ENCODE data around the gene CA10.

Gene CA10

GRCh38 chr17:51647826-51648225 lies 510.7 kb downstream of the CA10 start:
- H3K4me3 ChIP-seq (ENCODE audit: low read length) = no peak overlapping the region
- DNase-seq (ENCODE audit: low read depth, low spot score) = no peak

GRCh38 chr17:51647067-51647466 lies 511.4 kb downstream of the CA10 start:
- DNase-seq (ENCODE audit: low read depth, low spot score) = no peak
- H3K4me3 ChIP-seq (ENCODE audit: low read length) = no peak overlapping the region

GRCh38 chr17:51646539-51646938 lies 512.0 kb downstream of the CA10 start:
- H3K4me3 ChIP-seq (ENCODE audit: low read length) = no peak overlapping the region
- DNase-seq (ENCODE audit: low read depth, low spot score) = no peak

GRCh38 chr17:51645056-51645455 lies 513.5 kb downstream of the CA10 start:
- DNase-seq (ENCODE audit: low read depth, low spot score) = no peak
- no peak overlapping the region for H3K4me3 ChIP-seq (ENCODE audit: low read length)

GRCh38 chr17:51643702-51644490 lies 514.6 kb downstream of the CA10 start:
- H3K4me3 ChIP-seq (ENCODE audit: low read length) = no peak overlapping the region
- peak; percentile 15 for DNase-seq (ENCODE audit: low read depth, low spot score)

- no peak overlapping the region for H3K4me3 ChIP-seq (ENCODE audit: low read length)
- DNase-seq (ENCODE audit: low read depth, low spot score) = no peak
Observed at GRCh38 chr17:51642029-51642428, 516.5 kb downstream of the CA10 start.

- H3K4me3 ChIP-seq (ENCODE audit: low read length) = no peak overlapping the region
- DNase-seq (ENCODE audit: low read depth, low spot score) = peak; percentile 30
Observed at GRCh38 chr17:51640108-51640622, 518.3 kb downstream of the CA10 start.

GRCh38 chr17:51638971-51639370 lies 519.5 kb downstream of the CA10 start:
- H3K4me3 ChIP-seq (ENCODE audit: low read length) = no peak overlapping the region
- DNase-seq (ENCODE audit: low read depth, low spot score) = no peak

- H3K4me3 ChIP-seq (ENCODE audit: low read length) = no peak overlapping the region
- no peak for DNase-seq (ENCODE audit: low read depth, low spot score)
Observed at GRCh38 chr17:51636291-51636690, 522.2 kb downstream of the CA10 start.

- no peak overlapping the region for H3K4me3 ChIP-seq (ENCODE audit: low read length)
- DNase-seq (ENCODE audit: low read depth, low spot score) = no peak
Observed at GRCh38 chr17:51630101-51630671, 528.3 kb downstream of the CA10 start.

GRCh38 chr17:51629232-51629631 lies 529.3 kb downstream of the CA10 start:
- H3K4me3 ChIP-seq (ENCODE audit: low read length) = no peak overlapping the region
- no peak for DNase-seq (ENCODE audit: low read depth, low spot score)

GRCh38 chr17:51627779-51628178 lies 530.7 kb downstream of the CA10 start:
- no peak for DNase-seq (ENCODE audit: low read depth, low spot score)
- H3K4me3 ChIP-seq (ENCODE audit: low read length) = no peak overlapping the region

- no peak for DNase-seq (ENCODE audit: low read depth, low spot score)
Observed at GRCh38 chr17:51618476-51618875, 540.0 kb downstream of the CA10 start.

GRCh38 chr17:51617986-51618385 lies 540.5 kb downstream of the CA10 start:
- DNase-seq (ENCODE audit: low read depth, low spot score) = no peak
- H3K4me3 ChIP-seq (ENCODE audit: low read length) = no peak overlapping the region

More at GRCh38 chr17:51618476-51618875, 540.0 kb downstream of the CA10 start:
- H3K4me3 ChIP-seq (ENCODE audit: low read length) = no peak overlapping the region

- DNase-seq (ENCODE audit: low read depth, low spot score) = no peak
Observed at GRCh38 chr17:51613255-51613654, 545.3 kb downstream of the CA10 start.

GRCh38 chr17:51612692-51613091 lies 545.8 kb downstream of the CA10 start:
- DNase-seq (ENCODE audit: low read depth, low spot score) = no peak
- no peak overlapping the region for H3K4me3 ChIP-seq (ENCODE audit: low read length)

More at GRCh38 chr17:51613255-51613654, 545.3 kb downstream of the CA10 start:
- H3K4me3 ChIP-seq (ENCODE audit: low read length) = no peak overlapping the region

- no peak overlapping the region for H3K4me3 ChIP-seq (ENCODE audit: low read length)
- no peak for DNase-seq (ENCODE audit: low read depth, low spot score)
Observed at GRCh38 chr17:51611585-51611984, 546.9 kb downstream of the CA10 start.

- no peak for DNase-seq (ENCODE audit: low read depth, low spot score)
- no peak overlapping the region for H3K4me3 ChIP-seq (ENCODE audit: low read length)
Observed at GRCh38 chr17:51610834-51611233, 547.7 kb downstream of the CA10 start.

GRCh38 chr17:51610155-51610554 lies 548.4 kb downstream of the CA10 start:
- DNase-seq (ENCODE audit: low read depth, low spot score) = peak; percentile 76

GRCh38 chr17:51608251-51608933 lies 550.1 kb downstream of the CA10 start:
- DNase-seq (ENCODE audit: low read depth, low spot score) = no peak
- H3K4me3 ChIP-seq (ENCODE audit: low read length) = no peak overlapping the region

More at GRCh38 chr17:51610155-51610554, 548.4 kb downstream of the CA10 start:
- H3K4me3 ChIP-seq (ENCODE audit: low read length) = no peak overlapping the region

Measured in Jurkat, Clone E6-1 (cell line).